PFSK-1 (cell line): ENCODE results near the gene CACNA1B.

ENCODE experiments used
- POLR2AphosphoS5 ChIP-seq: IDR thresholded peaks from 2 replicates; pipeline ENCODE4 v1.6.1; 2012; ENCODE audit warnings: low read depth, mild to moderate bottlenecking, control low read depth, low read length, moderate library complexity
- SIN3A ChIP-seq: IDR thresholded peaks from 2 replicates; pipeline ENCODE4 v1.6.1; 2012; ENCODE audit warnings: mild to moderate bottlenecking, low read length, moderate library complexity, borderline replicate concordance; ENCODE audit not compliant: insufficient read depth
- TAF1 ChIP-seq: IDR thresholded peaks from 2 replicates; pipeline ENCODE4 v1.6.1; 2012; ENCODE audit warnings: low read length, control low read depth, borderline replicate concordance; ENCODE audit not compliant: insufficient read depth
- TF ChIP-seq, protein P1 (sequence below), 2 experiments: IDR thresholded peaks; 2 replicates each; pipeline versions ENCODE4 v1.6.1 to v1.8.0; 2011 to 2012; ENCODE audit warnings: low read depth in 2 of 2, low read length in 2 of 2, control low read depth in 1 of 2, inconsistent platforms in 1 of 2, mild to moderate bottlenecking in 1 of 2, moderate library complexity in 1 of 2; ENCODE audit not compliant: insufficient read depth in 1 of 2

GRCh38 chr9:137833721-137834613 lies 43.6 kb upstream of the CACNA1B start:
- TF ChIP-seq POLR2AphosphoS5 (no peak), TAF1 (no peak), SIN3A (no peak)
- TF ChIP-seq, protein P1, sequence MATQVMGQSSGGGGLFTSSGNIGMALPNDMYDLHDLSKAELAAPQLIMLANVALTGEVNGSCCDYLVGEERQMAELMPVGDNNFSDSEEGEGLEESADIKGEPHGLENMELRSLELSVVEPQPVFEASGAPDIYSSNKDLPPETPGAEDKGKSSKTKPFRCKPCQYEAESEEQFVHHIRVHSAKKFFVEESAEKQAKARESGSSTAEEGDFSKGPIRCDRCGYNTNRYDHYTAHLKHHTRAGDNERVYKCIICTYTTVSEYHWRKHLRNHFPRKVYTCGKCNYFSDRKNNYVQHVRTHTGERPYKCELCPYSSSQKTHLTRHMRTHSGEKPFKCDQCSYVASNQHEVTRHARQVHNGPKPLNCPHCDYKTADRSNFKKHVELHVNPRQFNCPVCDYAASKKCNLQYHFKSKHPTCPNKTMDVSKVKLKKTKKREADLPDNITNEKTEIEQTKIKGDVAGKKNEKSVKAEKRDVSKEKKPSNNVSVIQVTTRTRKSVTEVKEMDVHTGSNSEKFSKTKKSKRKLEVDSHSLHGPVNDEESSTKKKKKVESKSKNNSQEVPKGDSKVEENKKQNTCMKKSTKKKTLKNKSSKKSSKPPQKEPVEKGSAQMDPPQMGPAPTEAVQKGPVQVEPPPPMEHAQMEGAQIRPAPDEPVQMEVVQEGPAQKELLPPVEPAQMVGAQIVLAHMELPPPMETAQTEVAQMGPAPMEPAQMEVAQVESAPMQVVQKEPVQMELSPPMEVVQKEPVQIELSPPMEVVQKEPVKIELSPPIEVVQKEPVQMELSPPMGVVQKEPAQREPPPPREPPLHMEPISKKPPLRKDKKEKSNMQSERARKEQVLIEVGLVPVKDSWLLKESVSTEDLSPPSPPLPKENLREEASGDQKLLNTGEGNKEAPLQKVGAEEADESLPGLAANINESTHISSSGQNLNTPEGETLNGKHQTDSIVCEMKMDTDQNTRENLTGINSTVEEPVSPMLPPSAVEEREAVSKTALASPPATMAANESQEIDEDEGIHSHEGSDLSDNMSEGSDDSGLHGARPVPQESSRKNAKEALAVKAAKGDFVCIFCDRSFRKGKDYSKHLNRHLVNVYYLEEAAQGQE (IDR thresholded peaks at IDR 0.05; ENCODE audit: insufficient read depth in 1 of 2, low read depth in 2 of 2, low read length in 2 of 2), result no peak
